Measurements from ENCODE around the gene MYRFL.

MYRFL gene

DNA sequence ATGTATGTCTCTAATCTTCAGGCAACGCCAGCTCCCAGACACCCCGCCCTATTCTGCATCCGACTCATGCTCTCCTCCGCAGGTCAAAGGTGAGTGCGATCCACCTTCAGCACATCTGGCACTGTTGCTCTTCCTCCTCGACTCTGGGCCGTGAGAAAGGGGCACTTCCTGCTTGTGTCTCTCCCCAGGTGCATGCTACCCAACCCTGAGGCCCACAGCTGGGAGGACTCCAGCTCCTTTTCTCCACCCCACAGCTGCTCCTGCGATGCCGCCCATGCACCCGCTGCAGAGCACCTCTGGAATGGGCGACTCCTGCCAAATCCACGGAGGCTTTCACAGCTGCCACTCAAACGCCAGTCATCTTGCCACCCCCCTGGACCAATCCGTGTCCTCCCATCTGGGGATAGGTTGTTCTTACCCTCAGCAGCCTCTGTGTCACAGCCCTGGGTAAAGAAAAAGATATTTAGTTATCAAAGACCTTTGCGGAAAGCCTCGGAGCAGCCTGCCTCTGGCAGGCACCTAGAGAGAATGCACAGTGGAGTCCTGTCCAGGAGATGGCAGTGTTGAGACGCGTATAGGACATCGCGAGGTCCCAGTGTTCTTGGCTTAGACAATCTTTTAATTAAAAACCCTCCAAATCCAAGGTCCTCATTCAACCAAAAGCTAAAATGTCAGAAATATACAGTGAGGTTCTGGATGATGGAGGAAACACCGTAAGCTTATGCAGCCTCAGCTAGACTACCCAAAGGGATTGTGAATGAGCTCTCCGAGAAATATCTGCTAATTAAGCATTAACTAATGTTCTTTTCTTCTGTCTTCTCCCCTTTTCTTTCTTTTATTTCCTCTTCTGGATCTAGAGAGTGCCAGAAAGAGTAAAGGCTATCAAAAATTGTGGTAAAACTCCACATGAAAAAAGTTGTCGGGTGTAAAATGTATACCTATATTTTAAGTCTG is 54.3 kb downstream of the MYRFL start:
- Histone ChIP-seq H3K36me3 (ENCODE audit: control insufficient read depth, insufficient read depth, low read length, severe bottlenecking) (no peaks in the 10 kb centered on the region), H3K9ac (ENCODE audit: low read length) (peak overlapping the region; percentile 27), H3K9me3 (ENCODE audit: control insufficient read depth, low read length) (no peaks in the 10 kb centered on the region), H3K4me3 (ENCODE audit: low read length) (peak overlapping the region; percentile 73), H3K27me3 (replicated peaks; ENCODE audit: control insufficient read depth, insufficient read depth, low read length) (no peaks in the 10 kb centered on the region), H3K4me1 (ENCODE audit: control insufficient read depth, insufficient read depth, low read length) (peaks cover 8% of the 10 kb centered on the region)
- DNase-seq (ENCODE audit: low read depth), result peak; percentile 92

DNA sequence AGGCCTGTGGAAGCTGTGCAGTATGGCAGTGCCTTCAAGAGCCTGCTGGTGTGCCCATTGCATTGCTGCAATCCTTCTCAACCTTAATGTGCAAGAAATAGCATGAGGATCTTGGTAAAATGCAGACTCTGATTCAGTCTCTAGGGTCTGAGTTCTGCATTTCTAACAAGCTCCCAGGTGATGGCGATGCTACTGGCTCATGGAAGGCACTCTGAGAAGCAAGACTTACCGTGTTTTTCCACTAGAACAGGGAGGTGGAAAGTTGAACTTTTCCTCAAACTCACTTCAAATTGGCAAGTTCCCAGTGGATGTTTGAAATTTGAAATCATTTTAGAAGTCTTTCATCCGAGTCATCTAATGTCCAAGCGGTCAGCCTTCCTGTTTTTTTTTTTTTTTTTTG is 55.5 kb downstream of the MYRFL start:
- no peak overlapping the region for H3K4me3 ChIP-seq (ENCODE audit: low read length)
- H3K27me3 ChIP-seq (replicated peaks; ENCODE audit: control insufficient read depth, insufficient read depth, low read length), result no peaks in the 10 kb centered on the region
- no peak overlapping the region for H3K9ac ChIP-seq (ENCODE audit: low read length)
- peak; percentile 16 for DNase-seq (ENCODE audit: low read depth)
- H3K36me3 ChIP-seq (ENCODE audit: control insufficient read depth, insufficient read depth, low read length, severe bottlenecking), result no peaks in the 10 kb centered on the region
- no peaks in the 10 kb centered on the region for H3K9me3 ChIP-seq (ENCODE audit: control insufficient read depth, low read length)
- H3K4me1 ChIP-seq (ENCODE audit: control insufficient read depth, insufficient read depth, low read length), result peaks cover 4% of the 10 kb centered on the region

DNA sequence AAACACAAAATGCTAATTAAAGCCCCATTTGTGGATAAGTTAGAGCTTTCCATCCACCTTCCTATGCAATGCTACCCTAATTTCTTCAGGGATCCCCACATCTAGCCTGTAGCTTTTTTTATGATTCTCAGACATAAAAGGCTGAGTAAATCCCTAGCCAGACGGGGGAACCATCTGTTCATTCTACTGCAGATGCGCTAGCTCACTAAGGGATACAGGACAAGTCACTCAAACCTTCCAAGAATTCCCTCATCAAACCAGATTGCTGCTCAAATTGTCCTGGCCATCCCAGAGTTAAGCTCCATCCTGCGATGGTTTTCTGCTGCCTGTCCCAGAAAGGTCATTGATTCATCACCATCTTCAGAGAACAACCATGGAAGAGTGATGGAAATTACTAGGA is 56.7 kb downstream of the MYRFL start:
- no peaks in the 10 kb centered on the region for H3K36me3 ChIP-seq (ENCODE audit: control insufficient read depth, insufficient read depth, low read length, severe bottlenecking)
- H3K9me3 ChIP-seq (ENCODE audit: control insufficient read depth, low read length), result no peaks in the 10 kb centered on the region
- peaks cover 4% of the 10 kb centered on the region for H3K27me3 ChIP-seq (replicated peaks; ENCODE audit: control insufficient read depth, insufficient read depth, low read length)
- peaks cover 4% of the 10 kb centered on the region for H3K4me1 ChIP-seq (ENCODE audit: control insufficient read depth, insufficient read depth, low read length)
- no peak overlapping the region for H3K4me3 ChIP-seq (ENCODE audit: low read length)
- DNase-seq (ENCODE audit: low read depth), result no peak
- no peak overlapping the region for H3K9ac ChIP-seq (ENCODE audit: low read length)

DNA sequence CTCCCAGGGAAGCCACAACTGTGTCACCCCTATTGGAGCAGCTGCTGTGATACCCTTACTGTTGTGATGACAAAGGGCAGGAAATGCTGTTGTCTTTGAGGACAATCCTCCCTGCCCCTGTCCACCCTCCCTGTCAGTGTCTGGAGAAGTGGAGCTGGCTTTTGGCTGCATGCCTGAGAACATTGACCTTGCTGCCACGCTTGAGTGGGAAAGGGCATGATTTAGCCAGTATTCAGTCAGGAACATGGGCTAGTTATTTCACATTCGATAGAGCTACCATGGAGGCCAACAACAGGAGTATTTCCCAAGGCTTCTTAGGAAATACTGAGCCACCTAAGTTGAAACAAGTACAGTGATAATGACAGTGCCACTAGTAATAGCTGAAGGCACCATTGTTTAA is 59.4 kb downstream of the MYRFL start:
- Histone ChIP-seq H3K9me3 (ENCODE audit: control insufficient read depth, low read length) (no peaks in the 10 kb centered on the region), H3K27me3 (replicated peaks; ENCODE audit: control insufficient read depth, insufficient read depth, low read length) (peaks cover 4% of the 10 kb centered on the region), H3K9ac (ENCODE audit: low read length) (no peak overlapping the region), H3K4me3 (ENCODE audit: low read length) (no peak overlapping the region), H3K36me3 (ENCODE audit: control insufficient read depth, insufficient read depth, low read length, severe bottlenecking) (no peaks in the 10 kb centered on the region), H3K4me1 (ENCODE audit: control insufficient read depth, insufficient read depth, low read length) (no peaks in the 10 kb centered on the region)
- DNase-seq (ENCODE audit: low read depth), result no peak

DNA sequence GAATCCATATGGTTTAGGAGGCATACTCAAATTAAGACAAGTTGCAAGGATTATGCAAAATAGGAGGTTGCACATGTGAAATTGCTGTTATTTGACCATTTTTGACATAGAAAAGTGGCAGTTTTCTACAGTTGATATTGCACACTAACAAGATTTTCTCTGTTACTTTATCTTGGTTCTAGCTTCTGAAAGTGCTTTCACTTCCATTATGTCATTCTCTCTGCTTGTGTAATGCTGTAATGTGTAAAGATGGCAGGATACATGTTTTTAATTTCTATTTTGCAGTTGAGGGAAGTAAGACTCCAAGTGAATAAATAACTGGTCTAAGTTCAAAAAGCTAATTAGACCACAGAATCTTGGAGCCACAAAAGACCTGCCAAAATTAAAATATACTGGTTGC is 60.6 kb downstream of the MYRFL start:
- Histone ChIP-seq H3K4me3 (ENCODE audit: low read length) (no peak overlapping the region), H3K4me1 (ENCODE audit: control insufficient read depth, insufficient read depth, low read length) (peaks cover under 1% of the 10 kb centered on the region), H3K36me3 (ENCODE audit: control insufficient read depth, insufficient read depth, low read length, severe bottlenecking) (no peaks in the 10 kb centered on the region), H3K27me3 (replicated peaks; ENCODE audit: control insufficient read depth, insufficient read depth, low read length) (peaks cover 4% of the 10 kb centered on the region), H3K9me3 (ENCODE audit: control insufficient read depth, low read length) (no peaks in the 10 kb centered on the region), H3K9ac (ENCODE audit: low read length) (no peak overlapping the region)
- DNase-seq (ENCODE audit: low read depth), result no peak

DNA sequence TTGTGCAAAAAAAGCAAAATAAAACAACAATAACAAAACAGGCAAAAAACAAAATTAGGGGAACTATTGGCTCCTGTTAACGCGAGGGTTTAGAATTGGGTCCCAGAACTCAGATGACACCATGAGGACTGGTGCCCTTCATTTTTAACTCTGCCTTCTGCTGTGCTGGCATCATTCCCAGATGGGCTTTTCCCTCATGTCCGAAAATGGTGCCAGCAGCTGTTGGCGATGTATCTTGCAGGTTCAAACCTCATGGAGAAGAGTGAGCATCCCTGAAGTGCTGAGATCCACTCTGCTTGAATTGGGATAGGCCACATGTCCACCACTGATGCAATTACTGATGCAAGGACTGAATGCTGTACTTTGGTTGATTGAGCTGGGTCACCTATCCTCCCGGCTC is 61.1 kb downstream of the MYRFL start:
- H3K9ac ChIP-seq (ENCODE audit: low read length), result no peak overlapping the region
- DNase-seq (ENCODE audit: low read depth), result no peak
- H3K36me3 ChIP-seq (ENCODE audit: control insufficient read depth, insufficient read depth, low read length, severe bottlenecking), result no peaks in the 10 kb centered on the region
- H3K4me1 ChIP-seq (ENCODE audit: control insufficient read depth, insufficient read depth, low read length), result peaks cover 5% of the 10 kb centered on the region
- H3K4me3 ChIP-seq (ENCODE audit: low read length), result no peak overlapping the region
- H3K27me3 ChIP-seq (replicated peaks; ENCODE audit: control insufficient read depth, insufficient read depth, low read length), result peaks cover 4% of the 10 kb centered on the region
- H3K9me3 ChIP-seq (ENCODE audit: control insufficient read depth, low read length), result no peaks in the 10 kb centered on the region

DNA sequence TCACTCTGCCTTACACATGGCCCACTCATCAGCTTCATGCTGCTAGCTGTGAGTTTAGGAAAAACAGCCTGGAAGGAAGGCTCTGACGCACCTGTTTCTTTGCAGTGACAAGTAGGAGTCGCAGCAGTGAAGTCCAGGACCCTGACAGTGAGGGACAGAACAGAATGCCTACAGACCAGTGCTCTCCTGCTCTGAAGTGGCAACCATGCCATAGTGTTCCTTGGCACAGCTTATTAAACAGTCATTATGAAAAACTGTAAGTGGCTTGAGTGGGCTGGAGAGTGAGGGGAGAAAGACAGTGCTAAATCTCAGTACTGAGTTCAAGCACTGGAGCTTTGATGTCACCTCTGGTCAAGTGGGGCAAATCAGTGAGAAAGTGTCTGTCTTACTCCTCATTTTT is 61.7 kb downstream of the MYRFL start:
- Histone ChIP-seq H3K4me1 (ENCODE audit: control insufficient read depth, insufficient read depth, low read length) (peaks cover 6% of the 10 kb centered on the region), H3K9me3 (ENCODE audit: control insufficient read depth, low read length) (no peaks in the 10 kb centered on the region), H3K4me3 (ENCODE audit: low read length) (no peak overlapping the region), H3K27me3 (replicated peaks; ENCODE audit: control insufficient read depth, insufficient read depth, low read length) (peaks cover 4% of the 10 kb centered on the region), H3K9ac (ENCODE audit: low read length) (no peak overlapping the region), H3K36me3 (ENCODE audit: control insufficient read depth, insufficient read depth, low read length, severe bottlenecking) (no peaks in the 10 kb centered on the region)
- DNase-seq (ENCODE audit: low read depth), result no peak

DNA sequence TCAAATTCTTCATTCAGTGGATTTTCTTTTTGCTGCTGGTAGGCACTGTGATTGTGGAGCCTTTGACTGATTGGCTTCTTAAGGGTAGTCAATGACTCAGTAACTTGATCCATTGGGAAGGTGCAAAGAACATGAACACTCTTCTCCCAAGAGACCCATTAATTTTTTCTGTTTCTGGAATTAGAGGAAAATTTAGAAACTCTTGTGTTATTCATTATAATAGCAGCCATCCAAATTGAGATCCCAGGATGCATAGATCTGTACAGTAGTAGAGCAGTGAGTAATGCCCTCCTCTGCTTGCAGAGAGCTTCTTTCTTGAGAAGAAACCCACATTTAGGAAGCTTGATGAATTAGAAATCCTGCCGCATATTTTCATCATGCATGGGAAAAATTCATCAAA is 63.9 kb downstream of the MYRFL start:
- Histone ChIP-seq H3K9me3 (ENCODE audit: control insufficient read depth, low read length) (no peaks in the 10 kb centered on the region), H3K36me3 (ENCODE audit: control insufficient read depth, insufficient read depth, low read length, severe bottlenecking) (no peaks in the 10 kb centered on the region), H3K4me1 (ENCODE audit: control insufficient read depth, insufficient read depth, low read length) (peaks cover 6% of the 10 kb centered on the region), H3K27me3 (replicated peaks; ENCODE audit: control insufficient read depth, insufficient read depth, low read length) (peaks cover 4% of the 10 kb centered on the region), H3K9ac (ENCODE audit: low read length) (no peak overlapping the region), H3K4me3 (ENCODE audit: low read length) (no peak overlapping the region)
- DNase-seq (ENCODE audit: low read depth), result no peak

DNA sequence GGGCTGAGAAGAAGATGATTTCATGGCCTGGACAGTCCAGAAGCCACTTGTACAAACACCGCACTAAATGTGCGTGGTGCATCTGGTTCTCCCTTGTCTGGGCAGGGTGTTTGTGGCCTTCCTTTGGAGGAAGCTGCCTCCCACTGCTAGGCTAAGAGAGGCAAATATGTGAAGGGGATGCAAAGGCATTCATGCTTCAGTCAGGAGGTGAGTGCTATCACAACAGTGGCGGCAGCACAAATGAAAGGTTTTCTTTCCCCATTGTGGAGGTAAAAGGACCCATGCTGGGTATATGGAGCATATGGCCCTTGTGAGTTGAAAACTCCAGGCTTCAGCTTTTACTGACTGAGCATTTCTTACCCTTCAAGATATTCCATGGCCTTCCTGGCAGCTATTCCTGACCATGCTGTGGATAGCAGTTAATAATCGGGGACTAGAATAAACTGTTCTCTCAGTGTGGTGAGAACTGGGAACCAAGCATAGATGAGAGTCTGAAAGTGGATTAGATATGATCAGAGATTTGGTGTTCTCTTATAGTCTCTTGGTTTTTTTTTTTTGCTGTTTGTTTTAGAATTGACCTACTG is 69.9 kb downstream of the MYRFL start:
- DNase-seq (ENCODE audit: low read depth), result no peak
- Histone ChIP-seq H3K4me3 (ENCODE audit: low read length) (no peak overlapping the region), H3K27me3 (replicated peaks; ENCODE audit: control insufficient read depth, insufficient read depth, low read length) (no peaks in the 10 kb centered on the region), H3K9ac (ENCODE audit: low read length) (no peak overlapping the region), H3K9me3 (ENCODE audit: control insufficient read depth, low read length) (no peaks in the 10 kb centered on the region), H3K36me3 (ENCODE audit: control insufficient read depth, insufficient read depth, low read length, severe bottlenecking) (no peaks in the 10 kb centered on the region), H3K4me1 (ENCODE audit: control insufficient read depth, insufficient read depth, low read length) (peaks cover 14% of the 10 kb centered on the region)

DNA sequence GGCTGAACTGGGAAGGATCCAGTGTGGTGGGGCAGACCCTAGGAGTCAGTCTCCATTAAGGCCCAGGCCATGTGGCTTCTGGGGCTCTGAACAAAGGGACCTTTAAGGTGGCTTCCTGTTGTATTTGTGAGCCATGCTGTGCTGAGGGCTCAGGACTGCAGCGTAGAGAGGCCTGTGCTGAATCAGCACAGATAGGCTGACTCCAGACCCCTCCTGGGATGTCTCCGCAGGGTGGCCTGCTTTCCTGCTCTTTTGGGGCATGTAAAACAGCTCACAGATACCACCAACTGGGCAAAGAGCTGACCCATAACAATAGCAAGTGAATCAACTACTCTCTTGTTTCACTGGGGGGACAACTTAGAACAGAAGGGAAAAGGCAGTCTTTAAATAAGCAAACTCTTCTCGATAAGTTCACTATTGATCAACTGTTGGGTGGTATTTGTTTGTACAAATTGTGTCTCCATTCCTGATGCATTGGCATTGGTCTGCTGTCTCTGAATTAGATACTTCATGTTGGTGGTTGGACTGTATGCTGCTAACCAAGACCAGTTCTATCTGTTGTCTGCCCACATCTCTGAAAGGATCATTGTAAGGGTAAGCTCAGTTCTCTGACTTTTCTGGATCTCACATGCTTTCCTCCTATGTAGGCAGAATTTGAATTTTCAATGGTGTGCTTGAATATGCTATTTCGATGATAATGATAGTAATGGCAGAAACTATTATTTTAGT is 71.8 kb downstream of the MYRFL start:
- Histone ChIP-seq H3K27me3 (replicated peaks; ENCODE audit: control insufficient read depth, insufficient read depth, low read length) (no peaks in the 10 kb centered on the region), H3K4me1 (ENCODE audit: control insufficient read depth, insufficient read depth, low read length) (peaks cover 7% of the 10 kb centered on the region), H3K4me3 (ENCODE audit: low read length) (no peak overlapping the region), H3K9ac (ENCODE audit: low read length) (no peak overlapping the region), H3K9me3 (ENCODE audit: control insufficient read depth, low read length) (no peaks in the 10 kb centered on the region), H3K36me3 (ENCODE audit: control insufficient read depth, insufficient read depth, low read length, severe bottlenecking) (no peaks in the 10 kb centered on the region)
- no peak for DNase-seq (ENCODE audit: low read depth)

DNA sequence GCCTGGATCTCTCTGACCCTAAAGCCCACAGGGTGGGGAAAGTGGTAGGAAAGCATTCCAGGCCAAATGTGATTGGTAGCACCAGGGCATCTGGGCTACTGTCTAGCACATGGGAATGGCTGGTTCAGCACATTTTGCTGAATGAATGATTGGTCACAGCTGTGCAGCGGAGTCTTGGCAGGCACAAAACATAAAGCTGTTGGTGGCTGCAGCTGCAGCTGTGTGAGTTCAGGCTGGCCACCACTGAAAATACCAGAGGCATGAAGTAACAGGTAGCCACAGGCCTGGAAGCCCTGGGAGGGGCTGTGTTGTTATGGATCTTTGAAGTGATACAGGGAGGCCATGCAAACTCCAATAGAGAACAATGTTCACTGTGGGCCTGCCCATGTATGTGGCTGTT is 72.7 kb downstream of the MYRFL start:
- Histone ChIP-seq H3K36me3 (ENCODE audit: control insufficient read depth, insufficient read depth, low read length, severe bottlenecking) (no peaks in the 10 kb centered on the region), H3K9me3 (ENCODE audit: control insufficient read depth, low read length) (no peaks in the 10 kb centered on the region), H3K9ac (ENCODE audit: low read length) (no peak overlapping the region), H3K4me1 (ENCODE audit: control insufficient read depth, insufficient read depth, low read length) (peaks cover 7% of the 10 kb centered on the region), H3K4me3 (ENCODE audit: low read length) (no peak overlapping the region), H3K27me3 (replicated peaks; ENCODE audit: control insufficient read depth, insufficient read depth, low read length) (no peaks in the 10 kb centered on the region)
- DNase-seq (ENCODE audit: low read depth), result peak; percentile 78

Measured in adipocyte (in vitro differentiated cells).